Measurements from ENCODE around the gene ZNF319. TPM values are rescaled to one million over a fixed set of nuclear protein-coding genes. Genes with fewer than 3 reads are reported as not detected.

ZNF319 gene
- polyA plus RNA-seq, 1 donor from 2014 or later, result 7.0 TPM

GRCh38 chr16:58026139-58026704 lies 25.8 kb upstream of the ZNF319 start:
- no peak for TF ChIP-seq SMC3 (conservative IDR thresholded peaks at IDR 0.05; ENCODE audit: poor library complexity)
- no peak for TF ChIP-seq REST (IDR thresholded peaks at IDR 0.05; ENCODE audit: borderline replicate concordance)
- TF ChIP-seq CTCF (IDR thresholded peaks at IDR 0.05; ENCODE audit: poor library complexity, severe bottlenecking), result no peak
- TF ChIP-seq RAD21 (conservative IDR thresholded peaks at IDR 0.05), result no peak
- peak; percentile 53 for TF ChIP-seq MXI1 (conservative IDR thresholded peaks at IDR 0.05; ENCODE audit: poor library complexity, severe bottlenecking)
- peak; percentile 16 for TF ChIP-seq POLR2AphosphoS5 (IDR thresholded peaks at IDR 0.05)
- no peak for TF ChIP-seq TAF1 (IDR thresholded peaks at IDR 0.05; ENCODE audit: low read depth)
- TF ChIP-seq EZH2 (IDR thresholded peaks at IDR 0.05; ENCODE audit: borderline replicate concordance, insufficient read depth, low read length, poor library complexity, severe bottlenecking), result no peak
- TF ChIP-seq EP300 (conservative IDR thresholded peaks at IDR 0.05; ENCODE audit: poor library complexity, severe bottlenecking), result no peak
- no peaks in the 10 kb centered on the region for H3K27me3 ChIP-seq (ENCODE audit: insufficient read depth, low read depth, low read length)
- H2AFZ ChIP-seq (ENCODE audit: low read depth, low read length), result peak overlapping the region; percentile 21
- no peaks in the 10 kb centered on the region for H3F3A ChIP-seq (ENCODE audit: insufficient read depth, low read length, poor library complexity, severe bottlenecking)
- H3K4me3 ChIP-seq (ENCODE audit: low read length), result peak overlapping the region; percentile 96
- H3K9me3 ChIP-seq (ENCODE audit: low read length), result no peaks in the 10 kb centered on the region
- H4K20me1 ChIP-seq (ENCODE audit: insufficient read depth), result peaks cover 7% of the 10 kb centered on the region
- H3K9me2 ChIP-seq (ENCODE audit: insufficient read depth, low read length), result no peaks in the 10 kb centered on the region
- H3K4me2 ChIP-seq (ENCODE audit: low read length), result peak overlapping the region; percentile 80
- peak overlapping the region; percentile 75 for H3K9ac ChIP-seq (ENCODE audit: low read length)
- H3K27ac ChIP-seq (ENCODE audit: low read length), result peak overlapping the region; percentile 34
- H3K79me2 ChIP-seq (replicated peaks; ENCODE audit: insufficient read depth, low read length), result peaks cover 8% of the 10 kb centered on the region
- no peaks in the 10 kb centered on the region for H3K36me3 ChIP-seq (ENCODE audit: insufficient read depth, low read length)

GRCh38 chr16:58025351-58026138 lies 25.1 kb upstream of the ZNF319 start, which contains the start of gene MMP15:
MMP15 (plus strand) TSS chr16:58025754; CDS start chr16:58026351, 597 bp downstream.
- H4K20me1 ChIP-seq (ENCODE audit: insufficient read depth), result peaks cover 7% of the 10 kb centered on the region
- no peaks in the 10 kb centered on the region for H3K9me2 ChIP-seq (ENCODE audit: insufficient read depth, low read length)
- peak within 1 kb of the TSS; percentile 34 for H3K27ac ChIP-seq (ENCODE audit: low read length)
- no peaks in the 10 kb centered on the region for H3K36me3 ChIP-seq (ENCODE audit: insufficient read depth, low read length)
- peak within 1 kb of the TSS; percentile 21 for H2AFZ ChIP-seq (ENCODE audit: low read depth, low read length)
- H3K9me3 ChIP-seq (ENCODE audit: low read length), result no peaks in the 10 kb centered on the region
- peak within 1 kb of the TSS; percentile 96 for H3K4me3 ChIP-seq (ENCODE audit: low read length)
- H3K4me2 ChIP-seq (ENCODE audit: low read length), result peak within 1 kb of the TSS; percentile 80
- peak within 1 kb of the TSS; percentile 75 for H3K9ac ChIP-seq (ENCODE audit: low read length)
- H3K27me3 ChIP-seq (ENCODE audit: insufficient read depth, low read depth, low read length), result no peaks in the 10 kb centered on the region
- H3F3A ChIP-seq (ENCODE audit: insufficient read depth, low read length, poor library complexity, severe bottlenecking), result no peaks in the 10 kb centered on the region
- H3K79me2 ChIP-seq (replicated peaks; ENCODE audit: insufficient read depth, low read length), result peaks cover 8% of the 10 kb centered on the region
- TF ChIP-seq CTCF (IDR thresholded peaks at IDR 0.05; ENCODE audit: poor library complexity, severe bottlenecking) (no peak), MXI1 (conservative IDR thresholded peaks at IDR 0.05; ENCODE audit: poor library complexity, severe bottlenecking) (peak; percentile 47), TAF1 (IDR thresholded peaks at IDR 0.05; ENCODE audit: low read depth) (no peak), RAD21 (conservative IDR thresholded peaks at IDR 0.05) (peak; percentile 28), POLR2AphosphoS5 (IDR thresholded peaks at IDR 0.05) (peak; percentile 77), SMC3 (conservative IDR thresholded peaks at IDR 0.05; ENCODE audit: poor library complexity) (peak; percentile 48), EP300 (conservative IDR thresholded peaks at IDR 0.05; ENCODE audit: poor library complexity, severe bottlenecking) (peak; percentile 42)

Data from neural cell (in vitro differentiated cells).